Cardiac fibroblast (primary cell): Measurements from ENCODE around the gene ZFYVE28.
A peak's percentile ranks its signal among the peaks of the same experiment; 100 is the strongest.
"Not testable (repeated sequence)": the region's sequence is repeated elsewhere in the genome, so short reads cannot be mapped to it uniquely, and the experiment has no call there.

Experiments used
- DNase-seq, 2 donors: peaks; one replicate each; pipeline versions ENCODE4 v3.0.0 to v3.0.0-alpha.2; 2010; ENCODE audit warnings: low read depth in 2 of 2
- H3K4me3 ChIP-seq, 2 donors: replicated peaks in 1 of 2; 1 replicate in 1 of 2; 2 replicates in 1 of 2; pipeline ENCODE4 v1.5.1; 2011; ENCODE audit warnings: low read depth in 2 of 2, low read length in 2 of 2, mild to moderate bottlenecking in 2 of 2, moderate library complexity in 1 of 2
- TF ChIP-seq, protein P1 (sequence below): IDR thresholded peaks from one replicate; pipeline ENCODE4 v1.5.1; 2011; ENCODE audit warnings: low read depth, mild to moderate bottlenecking, low read length, inconsistent platforms

Gene ZFYVE28

DNA sequence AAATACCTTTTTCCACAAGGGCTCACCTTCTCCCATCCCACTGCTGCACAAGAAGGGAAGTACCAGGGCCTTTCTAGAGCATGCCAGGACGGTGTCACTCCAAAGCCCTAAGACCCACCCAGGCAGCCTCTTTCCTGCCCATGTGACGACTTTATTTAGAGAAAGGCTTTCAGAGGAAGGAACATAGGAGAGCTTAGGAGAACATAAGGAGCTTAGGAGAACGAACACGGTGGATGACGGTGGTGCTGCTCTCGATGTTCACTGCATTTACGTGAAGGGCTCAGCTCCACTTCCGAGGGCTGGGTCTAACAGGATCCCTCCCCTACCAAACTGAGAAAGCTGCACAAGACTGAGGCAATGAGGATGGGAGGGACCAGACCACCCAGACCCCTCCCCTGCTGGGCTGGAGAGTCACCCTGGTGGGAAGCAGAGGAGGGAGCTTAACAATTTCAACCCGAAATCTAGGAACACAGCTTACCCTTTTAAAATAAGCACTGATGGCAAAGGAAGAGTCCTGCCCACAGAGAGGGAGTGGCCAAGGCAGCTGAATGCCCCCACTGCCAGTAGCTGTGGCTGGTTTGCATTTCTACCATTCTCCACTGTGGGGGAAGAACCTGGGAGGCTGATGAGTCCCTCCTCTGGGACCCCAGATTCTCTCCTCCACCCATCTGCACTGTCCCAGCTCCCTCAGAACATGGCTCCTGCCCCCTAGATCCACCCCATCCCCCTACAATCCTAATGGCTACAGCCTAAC is 29.8 kb downstream of the ZFYVE28 start:
- TF ChIP-seq, protein P1, sequence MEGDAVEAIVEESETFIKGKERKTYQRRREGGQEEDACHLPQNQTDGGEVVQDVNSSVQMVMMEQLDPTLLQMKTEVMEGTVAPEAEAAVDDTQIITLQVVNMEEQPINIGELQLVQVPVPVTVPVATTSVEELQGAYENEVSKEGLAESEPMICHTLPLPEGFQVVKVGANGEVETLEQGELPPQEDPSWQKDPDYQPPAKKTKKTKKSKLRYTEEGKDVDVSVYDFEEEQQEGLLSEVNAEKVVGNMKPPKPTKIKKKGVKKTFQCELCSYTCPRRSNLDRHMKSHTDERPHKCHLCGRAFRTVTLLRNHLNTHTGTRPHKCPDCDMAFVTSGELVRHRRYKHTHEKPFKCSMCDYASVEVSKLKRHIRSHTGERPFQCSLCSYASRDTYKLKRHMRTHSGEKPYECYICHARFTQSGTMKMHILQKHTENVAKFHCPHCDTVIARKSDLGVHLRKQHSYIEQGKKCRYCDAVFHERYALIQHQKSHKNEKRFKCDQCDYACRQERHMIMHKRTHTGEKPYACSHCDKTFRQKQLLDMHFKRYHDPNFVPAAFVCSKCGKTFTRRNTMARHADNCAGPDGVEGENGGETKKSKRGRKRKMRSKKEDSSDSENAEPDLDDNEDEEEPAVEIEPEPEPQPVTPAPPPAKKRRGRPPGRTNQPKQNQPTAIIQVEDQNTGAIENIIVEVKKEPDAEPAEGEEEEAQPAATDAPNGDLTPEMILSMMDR = no peak
- no peak overlapping the region for H3K4me3 ChIP-seq
- peak in 1 of 2 donors; percentile 29 for DNase-seq

DNA sequence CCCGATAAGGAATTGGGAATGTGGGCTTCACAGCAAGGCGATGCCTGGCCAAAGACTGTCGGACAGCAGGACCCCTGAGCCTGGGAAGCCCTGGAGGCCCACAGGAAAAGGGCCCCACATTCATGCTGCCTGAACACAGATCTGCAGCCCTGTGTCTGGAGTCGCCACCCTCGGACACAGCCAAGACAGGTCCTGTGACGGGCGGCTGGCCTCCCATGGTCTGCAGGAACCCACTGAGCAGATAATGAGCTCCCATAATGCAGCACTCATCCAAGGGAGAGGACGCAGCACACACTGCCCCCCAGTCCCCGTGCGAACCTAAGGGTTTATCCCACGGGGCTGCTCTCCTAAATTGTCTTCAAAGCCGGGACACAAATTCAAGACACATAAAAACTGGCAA is 30.6 kb downstream of the ZFYVE28 start:
- DNase-seq = no peak
- H3K4me3 ChIP-seq = no peak overlapping the region
- TF ChIP-seq, protein P1 = no peak

DNA sequence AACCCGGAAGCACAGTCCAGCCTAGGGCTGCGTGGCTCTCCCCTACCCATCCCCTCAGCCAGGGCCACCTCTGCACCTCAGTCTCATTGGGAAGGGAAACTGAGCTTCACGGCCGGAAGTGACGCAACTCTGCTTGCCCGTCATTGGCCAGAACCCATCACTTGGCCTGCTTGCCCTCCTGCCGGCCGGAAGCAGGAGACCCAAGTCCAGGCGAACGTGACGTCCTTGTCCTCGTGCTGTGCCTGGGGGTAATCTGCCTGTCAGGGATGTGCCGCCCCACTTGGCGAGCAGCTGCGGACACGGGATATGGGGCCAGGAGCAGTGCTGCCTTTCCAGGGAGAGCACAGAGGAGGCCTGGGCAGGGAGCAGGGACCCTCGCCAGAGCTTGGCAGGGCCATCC is 31.2 kb downstream of the ZFYVE28 start:
- no peak overlapping the region for H3K4me3 ChIP-seq
- TF ChIP-seq, protein P1 = no peak
- no peak for DNase-seq

DNA sequence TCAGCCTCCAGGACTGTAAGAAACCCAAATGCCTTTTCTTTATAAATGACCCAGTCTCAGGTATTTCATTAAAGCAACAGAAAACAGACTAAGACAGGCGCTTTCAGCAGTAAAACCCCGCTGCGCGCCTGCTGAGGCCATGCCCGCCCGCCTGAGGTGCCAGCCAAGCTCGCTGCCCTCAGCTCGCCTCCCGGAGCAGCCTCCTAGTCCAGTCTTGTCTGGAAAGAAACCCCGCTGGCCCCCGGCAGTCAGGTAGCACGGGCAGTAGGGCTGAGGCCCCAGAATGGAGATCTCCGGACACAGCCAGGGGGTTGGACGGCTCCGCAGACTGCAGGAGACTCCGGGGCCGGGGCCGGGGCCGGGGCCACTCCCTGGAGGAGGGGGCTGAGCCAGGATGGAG is 31.7 kb downstream of the ZFYVE28 start:
- TF ChIP-seq, protein P1 = no peak
- DNase-seq = no peak
- H3K4me3 ChIP-seq = no peak overlapping the region

DNA sequence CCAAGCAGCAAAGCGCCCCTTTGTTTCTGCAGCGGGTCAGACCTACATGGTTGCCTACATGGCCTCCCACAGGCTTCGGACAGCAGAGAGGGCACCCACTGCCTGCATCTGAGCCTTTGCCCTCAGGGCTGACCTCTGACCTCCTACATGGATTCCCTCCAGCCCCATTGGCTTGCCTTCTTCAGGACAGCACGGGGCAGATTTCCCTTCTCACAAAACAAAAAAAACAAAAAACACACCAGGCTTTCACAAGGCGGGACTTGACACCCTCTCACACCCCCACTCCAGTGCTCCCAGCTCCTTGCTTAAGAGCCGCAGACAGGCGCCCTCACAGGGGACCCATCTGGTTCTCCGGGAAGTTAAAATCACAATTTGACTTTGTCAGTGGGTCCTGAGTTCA is 32.9 kb downstream of the ZFYVE28 start:
- H3K4me3 ChIP-seq = no peak overlapping the region
- no peak for DNase-seq
- TF ChIP-seq, protein P1 = no peak

DNA sequence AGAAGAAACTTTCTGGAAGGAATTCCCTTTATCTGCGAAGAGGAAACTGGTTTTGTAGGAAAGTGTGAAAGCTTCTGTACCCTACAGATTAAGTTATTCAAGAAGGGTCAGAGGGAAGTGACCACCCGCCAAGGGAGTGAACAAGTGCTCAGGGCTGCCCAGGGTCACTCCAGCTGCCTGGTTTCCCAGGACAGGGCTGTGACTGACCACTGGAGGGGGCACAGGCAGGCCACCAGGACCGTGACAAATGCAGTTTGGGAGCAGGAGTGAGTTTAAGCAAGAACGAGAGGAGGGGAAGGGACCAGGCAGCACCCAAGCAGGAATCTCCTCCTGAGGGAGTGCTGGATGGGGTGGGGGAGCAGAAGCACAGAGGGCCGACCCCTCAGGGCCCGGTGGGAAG is 34.2 kb downstream of the ZFYVE28 start:
- no peak for DNase-seq
- TF ChIP-seq, protein P1 = no peak
- H3K4me3 ChIP-seq = no peak overlapping the region

DNA sequence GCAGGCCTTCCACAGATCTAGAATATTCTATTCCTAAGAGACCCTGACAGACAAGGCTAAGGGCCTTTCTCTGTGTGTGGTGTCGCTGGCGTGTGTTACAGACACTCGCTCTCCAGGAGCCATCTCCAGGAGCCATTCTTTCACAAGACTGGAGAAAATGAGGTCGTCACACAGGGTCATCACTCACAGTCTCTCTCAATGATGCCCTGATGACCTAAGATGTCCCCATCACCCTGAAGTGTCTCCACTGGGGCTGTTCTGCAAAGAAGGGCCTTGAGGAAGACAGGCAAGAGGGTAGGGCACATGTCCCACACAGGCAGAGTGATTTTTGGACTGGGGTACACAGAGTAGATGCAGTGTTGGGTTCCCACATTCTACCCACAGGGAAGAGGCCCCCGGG is 34.7 kb downstream of the ZFYVE28 start:
- TF ChIP-seq, protein P1 = no peak
- H3K4me3 ChIP-seq = no peak overlapping the region
- DNase-seq = no peak

DNA sequence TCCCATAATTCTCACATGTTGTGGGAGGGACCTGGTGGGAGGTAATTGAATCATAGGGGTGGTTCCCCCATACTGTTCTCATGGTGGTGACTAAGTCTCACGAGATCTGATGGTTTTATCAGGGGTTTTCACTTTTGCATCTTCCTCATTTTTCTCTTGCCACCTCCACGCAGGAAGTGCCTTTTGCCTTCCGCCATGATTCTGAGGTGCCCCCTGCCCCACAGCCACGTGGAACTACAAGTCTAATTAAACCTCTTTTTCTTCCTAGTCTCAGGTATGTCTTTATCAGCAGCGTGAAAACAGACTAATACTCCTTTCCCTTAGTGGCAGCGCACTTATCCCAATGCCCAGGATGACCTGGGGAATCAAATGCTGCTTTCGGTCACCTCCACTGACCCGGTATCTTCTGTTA is 35.2 kb downstream of the ZFYVE28 start:
- H3K4me3 ChIP-seq = not testable (repeated sequence)
- peak in 1 of 2 donors; percentile 26 for DNase-seq

DNA sequence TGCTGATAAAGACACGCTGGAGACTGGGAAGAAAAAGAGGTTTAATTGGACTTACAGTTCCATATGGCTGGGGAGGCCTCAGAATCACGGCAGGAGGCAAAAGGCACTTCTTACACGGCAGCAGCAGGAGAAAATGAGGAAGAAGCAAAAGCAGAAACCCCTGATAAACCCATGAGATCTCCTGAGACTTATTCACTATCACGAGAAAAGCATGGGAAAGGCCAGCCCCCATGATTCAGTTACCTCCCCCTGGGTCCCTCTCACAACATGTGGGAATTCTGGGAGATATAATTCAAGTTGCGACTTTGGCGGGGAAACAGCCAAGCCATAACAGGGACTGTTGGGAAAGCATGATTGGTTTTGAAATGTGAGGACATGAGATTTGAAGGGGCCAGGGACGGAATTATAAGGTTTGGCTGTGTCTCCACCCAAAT is 35.7 kb downstream of the ZFYVE28 start:
- not testable (repeated sequence) for DNase-seq, H3K4me3 ChIP-seq

DNA sequence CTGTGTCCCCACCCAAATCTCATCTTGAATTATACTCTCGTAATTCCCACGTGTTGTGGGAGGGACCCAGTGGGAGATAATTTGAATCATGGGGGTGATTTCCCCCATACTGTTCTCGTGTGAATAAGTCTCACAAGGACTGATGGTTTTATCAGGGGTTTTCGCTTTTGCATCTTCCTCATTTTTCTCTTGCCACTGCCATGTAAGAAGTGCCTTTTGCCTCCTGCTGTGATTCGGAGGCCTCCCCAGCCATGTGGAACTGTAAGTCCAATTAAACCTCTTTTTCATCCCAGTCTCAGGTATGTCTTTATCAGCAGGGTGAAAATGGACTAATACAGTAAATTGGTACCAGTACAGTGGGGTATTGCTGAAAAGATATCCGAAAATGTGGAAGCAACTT is 37.9 kb downstream of the ZFYVE28 start:
- not testable (repeated sequence) for H3K4me3 ChIP-seq, DNase-seq
